ENCODE measurements around the gene USP17L27.
"Not testable (repeated sequence)": the region's sequence is repeated elsewhere in the genome, so short reads cannot be mapped to it uniquely, and the experiment has no call there.

The USP17L27 gene

GRCh38 chr4:9343848-9344247, at the start of gene USP17L27:
Gene USP17L27 (plus strand): TSS chr4:9344148. CDS start chr4:9344148, 0 bp downstream.
- DNase-seq = not testable (repeated sequence)

- not testable (repeated sequence) for DNase-seq
Observed at GRCh38 chr4:9324191-9324590, 19.8 kb upstream of the USP17L27 start.

GRCh38 chr4:9324865-9325264, 19.1 kb upstream of the USP17L27 start, which contains the start of gene USP17L24:
Gene USP17L24 (plus strand): TSS chr4:9325165. CDS start chr4:9325165, 0 bp downstream.
- not testable (repeated sequence) for DNase-seq

GRCh38 chr4:9329611-9330010, 14.3 kb upstream of the USP17L27 start, which contains the start of gene USP17L25:
Gene USP17L25 (plus strand): TSS chr4:9329911. CDS start chr4:9329911, 0 bp downstream.
- DNase-seq = not testable (repeated sequence)

GRCh38 chr4:9334358-9334757, 9.6 kb upstream of the USP17L27 start, which contains the start of gene USP17L26:
Gene USP17L26 (plus strand): TSS chr4:9334658. CDS start chr4:9334658, 0 bp downstream.
- not testable (repeated sequence) for DNase-seq

GRCh38 chr4:9339103-9339502, 4.8 kb upstream of the USP17L27 start, which contains the start of gene USP17L5:
Gene USP17L5 (plus strand): TSS chr4:9339403. CDS start chr4:9339403, 0 bp downstream.
- DNase-seq = not testable (repeated sequence)

- not testable (repeated sequence) for DNase-seq
Observed at GRCh38 chr4:9348593-9348992, 4.6 kb downstream of the USP17L27 start, which contains the start of gene USP17L28. Gene USP17L28 (plus strand): TSS chr4:9348893. CDS start chr4:9348893, 0 bp downstream.

GRCh38 chr4:9350866-9351265, 6.9 kb downstream of the USP17L27 start:
- DNase-seq = not testable (repeated sequence)

- DNase-seq = not testable (repeated sequence)
Observed at GRCh38 chr4:9353338-9353737, 9.4 kb downstream of the USP17L27 start, which contains the start of gene USP17L29. Gene USP17L29 (plus strand): TSS chr4:9353638. CDS start chr4:9353638, 0 bp downstream.

- not testable (repeated sequence) for DNase-seq
Observed at GRCh38 chr4:9362829-9363228, 18.9 kb downstream of the USP17L27 start, which contains the start of gene USP17L30. Gene USP17L30 (plus strand): TSS chr4:9363129. CDS start chr4:9363129, 0 bp downstream.

- not testable (repeated sequence) for DNase-seq
Observed at GRCh38 chr4:9379881-9380280, 35.9 kb downstream of the USP17L27 start.

- DNase-seq = not testable (repeated sequence)
Observed at GRCh38 chr4:9381012-9381534, 37.1 kb downstream of the USP17L27 start.

- no peak for DNase-seq
Observed at GRCh38 chr4:9384126-9384525, 40.2 kb downstream of the USP17L27 start.

GRCh38 chr4:9389001-9389400, 45.1 kb downstream of the USP17L27 start:
- not testable (repeated sequence) for DNase-seq
